Nucleus accumbens (tissue), 56 donors: ENCODE data around the gene CPT1C.

ENCODE experiments used
- DNase-seq, 56 donors: peaks; one replicate each; lab custom pipeline; 2025; lab: John Stamatoyannopoulos, UW

CPT1C gene

GRCh38 chr19:49744946-49745381, 54.0 kb downstream of the CPT1C start:
- DNase-seq = no peak

GRCh38 chr19:49746206-49746958, 55.5 kb downstream of the CPT1C start:
- DNase-seq = peak in 14 of 56 donors; percentile 3 to 59 (median 20)

DNA sequence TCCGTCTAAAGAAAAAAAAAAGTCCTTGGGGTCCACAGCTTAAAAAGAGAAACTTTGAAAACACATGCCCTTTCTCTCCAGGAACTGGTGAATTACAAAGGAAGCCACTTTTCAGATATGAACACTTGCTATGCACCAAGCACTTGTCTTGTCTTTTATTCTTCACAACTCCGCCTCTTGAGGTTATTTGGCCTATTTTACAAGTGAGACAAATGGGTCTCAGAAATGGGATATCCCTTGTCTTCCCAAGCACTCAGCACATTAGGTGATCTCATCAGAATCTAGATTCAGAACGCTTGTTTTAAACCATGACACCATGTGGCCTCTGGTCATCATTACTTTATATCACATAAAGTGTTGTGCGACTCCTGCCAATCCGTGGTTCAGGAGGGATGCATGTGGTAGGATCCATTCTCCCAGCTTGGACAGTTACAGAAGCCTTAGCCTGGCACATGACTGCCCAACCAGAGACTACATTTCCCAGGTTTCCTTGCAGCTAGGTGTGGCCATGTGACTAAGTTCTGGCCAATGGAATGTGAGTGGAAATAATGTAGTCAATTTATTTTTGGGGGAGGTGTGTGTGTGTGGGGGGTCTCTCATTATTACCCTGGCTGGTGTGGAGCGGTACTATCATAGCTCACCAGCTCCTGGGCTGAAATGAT, 58.3 kb downstream of the CPT1C start:
- no peak for DNase-seq

GRCh38 chr19:49749771-49750170, 58.9 kb downstream of the CPT1C start:
- no peak for DNase-seq

DNA sequence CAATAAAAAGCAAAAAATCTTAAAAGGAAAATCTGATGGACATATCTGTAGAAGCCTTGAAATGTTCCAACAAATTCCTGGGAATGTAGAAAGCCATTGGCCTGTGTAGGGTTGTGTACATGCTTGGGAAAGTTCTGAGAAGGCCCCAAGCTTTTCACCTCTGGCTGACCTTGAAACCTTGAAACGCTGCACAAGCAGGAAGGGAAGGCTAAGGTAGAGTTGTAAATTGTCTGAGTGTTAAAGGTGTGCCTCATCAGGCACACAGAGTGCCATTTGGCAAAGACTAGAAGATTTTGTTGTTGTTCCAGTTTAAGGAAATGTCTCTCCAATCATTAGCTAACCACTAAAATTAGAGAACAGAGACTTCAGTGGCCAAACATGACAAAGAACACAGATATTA, 61.8 kb downstream of the CPT1C start:
- no peak for DNase-seq

- DNase-seq = no peak
These were observed 65.0 kb downstream of the CPT1C start for GRCh38 chr19:49755956-49756355.

DNA sequence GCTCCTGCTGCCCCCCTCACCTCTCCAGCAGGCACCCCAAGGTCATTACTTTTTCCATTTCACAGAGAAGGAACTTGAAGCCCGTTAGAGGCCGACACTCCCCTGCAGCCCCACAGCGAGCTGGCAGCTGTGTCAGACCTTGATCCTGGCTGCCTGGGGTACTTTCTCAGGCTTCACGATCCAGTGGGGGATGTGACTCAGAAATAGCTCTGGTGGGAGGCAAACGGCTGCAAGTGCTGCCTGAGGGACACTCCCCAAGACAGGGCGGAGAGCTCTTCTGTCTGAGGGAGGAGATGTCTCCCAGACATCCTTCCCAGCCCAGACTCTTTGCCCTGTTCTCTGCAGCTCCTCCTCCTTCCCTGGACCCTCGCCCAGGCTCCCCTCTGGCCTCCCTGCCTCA, 67.4 kb downstream of the CPT1C start:
- peak in 25 of 56 donors; percentile 3 to 71 (median 23) for DNase-seq

- DNase-seq = no peak
These were observed 70.3 kb downstream of the CPT1C start for GRCh38 chr19:49761249-49761624.

DNA sequence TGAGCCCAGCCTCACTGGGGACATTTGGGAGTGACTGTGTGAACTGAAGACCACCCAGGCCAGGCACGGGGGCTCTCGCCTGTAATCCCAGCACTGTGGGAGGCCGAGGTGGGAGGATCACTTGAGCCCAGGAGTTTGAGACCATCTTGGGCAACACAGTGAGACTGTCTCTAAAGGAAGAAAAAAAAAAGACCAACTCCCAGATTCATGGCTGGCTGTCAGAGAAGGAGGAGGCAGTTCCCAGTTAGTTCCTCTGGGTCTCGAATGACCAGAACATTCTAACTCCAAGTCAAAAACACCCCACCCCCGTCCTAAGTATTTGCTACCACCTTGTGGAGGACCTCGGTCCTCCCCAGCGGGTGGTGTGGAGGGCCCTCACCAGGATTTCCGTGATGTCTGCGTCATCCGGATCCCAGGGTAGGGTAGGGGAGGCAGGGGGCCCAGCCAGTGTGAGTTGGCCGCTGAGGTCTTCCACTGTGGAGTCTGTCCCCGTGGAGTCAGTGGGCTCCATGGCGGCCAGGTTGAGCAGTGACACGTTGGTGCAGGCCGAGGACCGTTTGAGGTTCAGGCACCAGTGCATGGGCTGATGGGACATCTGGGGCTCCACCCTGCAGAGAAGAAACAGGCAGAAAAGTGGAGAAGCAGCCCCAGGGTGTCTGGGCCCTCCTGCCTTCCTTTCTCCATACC, 70.9 kb downstream of the CPT1C start:
- DNase-seq = peak in 1 of 56 donors; percentile 2

DNA sequence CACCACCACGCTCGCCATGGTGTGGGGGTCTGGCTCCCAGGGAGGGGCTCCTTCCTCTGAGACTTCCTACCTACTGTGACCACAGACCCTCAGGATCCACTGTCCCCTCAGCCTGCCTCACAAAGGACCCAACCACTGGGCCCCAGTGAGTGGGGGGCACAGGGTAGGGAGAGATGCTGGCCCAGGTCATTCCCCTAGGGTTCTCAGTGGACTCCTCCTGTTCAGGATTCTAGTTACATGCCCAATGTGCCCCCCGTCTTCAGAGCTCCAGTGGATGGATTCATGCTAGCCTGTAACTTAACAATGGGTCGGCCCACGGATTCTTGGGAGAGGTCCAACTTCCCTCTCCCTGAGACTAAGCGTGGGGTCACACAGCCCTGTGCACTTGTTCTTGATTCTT, 72.3 kb downstream of the CPT1C start, which contains the start of gene TSKS:
Gene TSKS (minus strand): TSS at position 77 of the 400 bp plus-strand sequence. CDS start 59 bp downstream, at position 18.
- no peak for DNase-seq
